Smooth muscle cell (in vitro differentiated cells): ENCODE data around the gene TUBA1B. TPM values are rescaled to one million over a fixed set of nuclear protein-coding genes. Genes with fewer than 3 reads are reported as not detected.

ENCODE experiments used
- DNase-seq: peaks from one replicate; lab custom pipeline; 2025; ENCODE audit not compliant: unreplicated experiment; lab: John Stamatoyannopoulos, UW
- H2AFZ ChIP-seq: fragments of 200-600 bp; sonication (generic); 2 replicates; pipeline ENCODE4 v1.6.0; 2016; ENCODE audit warnings: antibody characterized with exemption, low read depth, mild to moderate bottlenecking
- H3F3A ChIP-seq: fragments of 200-600 bp; sonication (generic); 2 replicates; pipeline ENCODE4 v1.6.0; 2017; ENCODE audit warnings: antibody characterized with exemption, low read depth
- H3K27ac ChIP-seq: fragments of 200-600 bp; sonication (generic); 2 replicates; pipeline ENCODE4 v1.5.1; 2016; ENCODE audit warnings: low read depth, mild to moderate bottlenecking
- H3K27me3 ChIP-seq: fragments of 200-600 bp; sonication (generic); 2 replicates; pipeline ENCODE4 v1.6.1; 2016; ENCODE audit warnings: low read depth, mild to moderate bottlenecking
- H3K36me3 ChIP-seq: fragments of 200-600 bp; sonication (generic); 2 replicates; pipeline ENCODE4 v1.5.1; 2016; ENCODE audit warnings: low read depth
- H3K4me1 ChIP-seq: fragments of 200-600 bp; sonication (generic); 2 replicates; pipeline ENCODE4 v1.5.1; 2016; ENCODE audit warnings: low read depth
- H3K4me2 ChIP-seq: fragments of 200-600 bp; sonication (generic); 2 replicates; pipeline ENCODE4 v1.6.0; 2016; ENCODE audit warnings: mild to moderate bottlenecking
- H3K4me3 ChIP-seq: fragments of 200-600 bp; sonication (generic); 2 replicates; pipeline ENCODE4 v1.5.1; 2016; ENCODE audit warnings: mild to moderate bottlenecking
- H3K79me2 ChIP-seq: fragments of 200-600 bp; sonication (generic); 2 replicates; pipeline ENCODE4 v1.6.0; 2016; ENCODE audit warnings: low read depth, mild to moderate bottlenecking
- H3K9ac ChIP-seq: fragments of 200-600 bp; sonication (generic); 2 replicates; pipeline ENCODE4 v1.6.0; 2016; ENCODE audit warnings: low read depth
- H3K9me3 ChIP-seq: fragments of 200-600 bp; sonication (generic); replicated peaks from 2 replicates; pipeline ENCODE4 v1.5.1; 2016; ENCODE audit warnings: low read depth
- H4K20me1 ChIP-seq: fragments of 200-600 bp; sonication (generic); 2 replicates; pipeline ENCODE4 v1.6.0; 2016; ENCODE audit warnings: low read depth
- CTCF ChIP-seq: fragments of 200-600 bp; sonication (generic); IDR thresholded peaks from 2 replicates; pipeline ENCODE4 v1.5.1; 2017; ENCODE audit warnings: borderline replicate concordance, mild to moderate bottlenecking, antibody characterized with exemption; ENCODE audit not compliant: insufficient read depth, poor library complexity, severe bottlenecking
- WGBS: methylation state at CpG from one replicate; pipeline ENCODE4 v1.1.7; 2016; ENCODE audit warnings: low lambda C conversion rate; 5-methylcytosine and 5-hydroxymethylcytosine counted together
- polyA plus RNA-seq: library from polyadenylated mRNA; unstranded; fragments of >200 nt; fragmentation: Nextera tagmentation; extraction: Ambion mirVana; gene quantifications from 2 replicates; pipeline ENCODE4 v1.2.1, GENCODE V29; 2016
- small RNA-seq: library from RNA; depleted of rRNA; stranded (forward); fragments of <200 nt; gene quantifications from one replicate; pipeline ENCODE3, GENCODE V24; 2014
- total RNA-seq: library from RNA; depleted of rRNA; stranded (reverse); fragments of >200 nt; gene quantifications from 2 replicates; pipeline ENCODE4 v1.2.3, GENCODE V29; 2014

The TUBA1B gene
- total and polyA plus RNA-seq, 2 experiments from 2014 or later, result 1,405 to 1,427 TPM

- Histone ChIP-seq H2AFZ (no peak overlapping the region), H3K27me3 (peaks cover 28% of the 10 kb centered on the region), H3K27ac (no peak overlapping the region), H3K9ac (no peak overlapping the region), H3K4me2 (no peak overlapping the region), H4K20me1 (no peaks in the 10 kb centered on the region), H3K4me1 (peaks cover 10% of the 10 kb centered on the region), H3K36me3 (no peaks in the 10 kb centered on the region), H3K4me3 (no peak overlapping the region), H3K9me3 (no peaks in the 10 kb centered on the region), H3K79me2 (no peaks in the 10 kb centered on the region), H3F3A (no peaks in the 10 kb centered on the region)
- 45% methylated on average over 3 of the region's 3 CpGs for WGBS
- DNase-seq, result no peak
- no peak for TF ChIP-seq CTCF
Observed at GRCh38 chr12:49086116-49086515, 45.1 kb downstream of the TUBA1B start.

GRCh38 chr12:49084438-49084837 lies 46.8 kb downstream of the TUBA1B start:
- no peak overlapping the region for H3K27ac ChIP-seq
- H3K4me2 ChIP-seq, result no peak overlapping the region
- H3K9ac ChIP-seq, result no peak overlapping the region
- WGBS, result 97% methylated on average over 3 of the region's 3 CpGs
- no peak overlapping the region for H3K4me3 ChIP-seq
- TF ChIP-seq CTCF, result no peak
- H3K9me3 ChIP-seq, result no peaks in the 10 kb centered on the region
- H3K4me1 ChIP-seq, result no peaks in the 10 kb centered on the region
- H3K36me3 ChIP-seq, result no peaks in the 10 kb centered on the region
- peaks cover 11% of the 10 kb centered on the region for H3K27me3 ChIP-seq
- no peak overlapping the region for H2AFZ ChIP-seq
- H3F3A ChIP-seq, result no peaks in the 10 kb centered on the region
- no peak for DNase-seq
- no peaks in the 10 kb centered on the region for H4K20me1 ChIP-seq
- no peaks in the 10 kb centered on the region for H3K79me2 ChIP-seq

- H3K79me2 ChIP-seq, result no peaks in the 10 kb centered on the region
- H3K4me2 ChIP-seq, result no peak overlapping the region
- H3F3A ChIP-seq, result no peaks in the 10 kb centered on the region
- no peaks in the 10 kb centered on the region for H3K27me3 ChIP-seq
- no peak overlapping the region for H2AFZ ChIP-seq
- no peak overlapping the region for H3K9ac ChIP-seq
- no peak overlapping the region for H3K27ac ChIP-seq
- no peak for TF ChIP-seq CTCF
- H3K4me1 ChIP-seq, result no peaks in the 10 kb centered on the region
- no peaks in the 10 kb centered on the region for H4K20me1 ChIP-seq
- H3K4me3 ChIP-seq, result no peak overlapping the region
- no peaks in the 10 kb centered on the region for H3K9me3 ChIP-seq
- DNase-seq, result no peak
- no peaks in the 10 kb centered on the region for H3K36me3 ChIP-seq
- WGBS, result 69% methylated on average over 1 of the region's 1 CpG
Observed at GRCh38 chr12:49079793-49080192, 51.4 kb downstream of the TUBA1B start.

Small RNA genes within 50 kb of the gene (small RNA-seq; reads per million reads assigned to genes)
- not detected for gene RF00019

Other genes starting within 250 kb of the TUBA1B start
- 36.1 and 55.7 TPM in 2 replicates for gene FKBP11, start 205.9 kb downstream of the TUBA1B start, total RNA-seq
- gene FKBP11, start 205.9 kb downstream of the TUBA1B start, polyA plus RNA-seq, result 190 and 217 TPM in 2 replicates
- gene ARF3, start 173.9 kb downstream of the TUBA1B start, total RNA-seq, result 57.0 and 59.9 TPM in 2 replicates
- 53.3 and 67.7 TPM in 2 replicates for gene ARF3, start 173.9 kb downstream of the TUBA1B start, polyA plus RNA-seq
- 0.13 and 0.49 TPM in 2 replicates for gene WNT10B, start 159.7 kb downstream of the TUBA1B start, total RNA-seq
- gene WNT10B, start 159.7 kb downstream of the TUBA1B start, polyA plus RNA-seq, result 0.14 and 1.2 TPM in 2 replicates
- gene WNT1, start 153.1 kb downstream of the TUBA1B start, total RNA-seq, result not detected in 2 replicates
- gene WNT1, start 153.1 kb downstream of the TUBA1B start, polyA plus RNA-seq, result not detected in 2 replicates
- gene DDN, start 132.0 kb downstream of the TUBA1B start, total RNA-seq, result 0.13 and 1.8 TPM in 2 replicates
- 0.03 and 1.2 TPM in 2 replicates for gene DDN, start 132.0 kb downstream of the TUBA1B start, polyA plus RNA-seq
- gene PRKAG1, start 112.6 kb downstream of the TUBA1B start, total RNA-seq, result 61.5 and 62.6 TPM in 2 replicates
- gene PRKAG1, start 112.6 kb downstream of the TUBA1B start, polyA plus RNA-seq, result 39.4 and 42.5 TPM in 2 replicates
- 22.8 and 25.9 TPM in 2 replicates for gene KMT2D, start 70.6 kb downstream of the TUBA1B start, total RNA-seq
- 24.6 and 37.2 TPM in 2 replicates for gene KMT2D, start 70.6 kb downstream of the TUBA1B start, polyA plus RNA-seq
- gene RHEBL1, start 61.4 kb downstream of the TUBA1B start, total RNA-seq, result 0.76 and 1.3 TPM in 2 replicates
- gene RHEBL1, start 61.4 kb downstream of the TUBA1B start, polyA plus RNA-seq, result 2.1 TPM in 2 replicates
- 0.04 TPM in 1 of 2 replicates, not detected in the other for gene DHH, start 36.6 kb downstream of the TUBA1B start, total RNA-seq
- not detected in 2 replicates for gene DHH, start 36.6 kb downstream of the TUBA1B start, polyA plus RNA-seq
- 32.4 and 57.3 TPM in 2 replicates for gene LMBR1L, start 20.5 kb downstream of the TUBA1B start, total RNA-seq
- 49.5 and 61.8 TPM in 2 replicates for gene LMBR1L, start 20.5 kb downstream of the TUBA1B start, polyA plus RNA-seq
- 1,161 and 1,305 TPM in 2 replicates for gene TUBA1A, start 57.7 kb upstream of the TUBA1B start, total RNA-seq
- 981 and 1,375 TPM in 2 replicates for gene TUBA1A, start 57.7 kb upstream of the TUBA1B start, polyA plus RNA-seq
- gene TUBA1C, start 133.7 kb upstream of the TUBA1B start, total RNA-seq, result 538 and 586 TPM in 2 replicates
- gene TUBA1C, start 133.7 kb upstream of the TUBA1B start, polyA plus RNA-seq, result 280 and 284 TPM in 2 replicates
- gene PRPH, start 163.8 kb upstream of the TUBA1B start, total RNA-seq, result not detected in 2 replicates
- 0.43 TPM in 1 of 2 replicates, not detected in the other for gene PRPH, start 163.8 kb upstream of the TUBA1B start, polyA plus RNA-seq
- gene TROAP, start 191.9 kb upstream of the TUBA1B start, total RNA-seq, result 2.6 and 3.7 TPM in 2 replicates
- gene TROAP, start 191.9 kb upstream of the TUBA1B start, polyA plus RNA-seq, result 8.5 and 10.2 TPM in 2 replicates
- not detected in 2 replicates for gene C1QL4, start 205.8 kb upstream of the TUBA1B start, total RNA-seq
- 0.09 TPM in 1 of 2 replicates, not detected in the other for gene C1QL4, start 205.8 kb upstream of the TUBA1B start, polyA plus RNA-seq
- gene DNAJC22, start 215.5 kb upstream of the TUBA1B start, total RNA-seq, result 0.09 and 1.1 TPM in 2 replicates
- gene DNAJC22, start 215.5 kb upstream of the TUBA1B start, polyA plus RNA-seq, result 1.8 and 2.4 TPM in 2 replicates
- gene SPATS2, start 236.1 kb upstream of the TUBA1B start, total RNA-seq, result 32.0 and 35.6 TPM in 2 replicates
- 33.6 and 39.0 TPM in 2 replicates for gene SPATS2, start 236.1 kb upstream of the TUBA1B start, polyA plus RNA-seq